Thyroid gland (tissue), 4 donors: Measurements from ENCODE around the gene MRPL17. TPM values are rescaled to one million over a fixed set of nuclear protein-coding genes. Genes with fewer than 3 reads are reported as not detected.
A peak's percentile ranks its signal among the peaks of the same experiment; 100 is the strongest.

Experiments
- DNase-seq, 2 donors: peaks; one replicate each; pipeline ENCODE4 v3.0.0-alpha.2; 2019
- H3K27ac ChIP-seq, 3 donors: fragments of 200-600 bp; sonication (generic); 1 replicate in 2 of 3; 2 replicates in 1 of 3; pipeline ENCODE4 v1.5.1; 2016 to 2019; ENCODE audit warnings: mild to moderate bottlenecking in 1 of 3, moderate library complexity in 1 of 3
- H3K27me3 ChIP-seq: fragments of 200-600 bp; sonication (generic); one replicate; pipeline ENCODE4 v1.5.1; 2019
- H3K36me3 ChIP-seq, 2 donors: fragments of 200-600 bp; sonication (generic); one replicate each; pipeline ENCODE4 v1.5.1; 2016 to 2019
- H3K4me1 ChIP-seq, 2 donors: fragments of 200-600 bp; sonication (generic); one replicate each; pipeline ENCODE4 v1.5.1; 2017 to 2019
- H3K4me3 ChIP-seq, 3 donors: fragments of 200-600 bp; sonication (generic); replicated peaks in 1 of 3; 1 replicate in 2 of 3; 2 replicates in 1 of 3; pipeline ENCODE4 v1.5.1; 2016; ENCODE audit warnings: mild to moderate bottlenecking in 1 of 3
- H3K9me3 ChIP-seq: fragments of 200-600 bp; sonication (generic); one replicate; pipeline ENCODE4 v1.5.1; 2017
- CTCF ChIP-seq, 6 experiments: fragments of 200-600 bp in 3 of 6; fragments of 450-650 bp in 3 of 6; sonication (generic) in 3 of 6; IDR thresholded peaks; one replicate each; pipeline ENCODE4 v1.5.1; 2016 to 2019; ENCODE audit warnings: antibody characterized with exemption in 6 of 6, mild to moderate bottlenecking in 2 of 6, inconsistent platforms in 1 of 6, moderate library complexity in 1 of 6
- POLR2A ChIP-seq, 2 donors: fragments of 450-650 bp; IDR thresholded peaks; one replicate each; pipeline ENCODE4 v1.6.1; 2017; ENCODE audit warnings: antibody characterized with exemption in 2 of 2, mild to moderate bottlenecking in 2 of 2, moderate library complexity in 1 of 2
- WGBS, 2 donors: methylation state at CpG; one replicate each; pipeline ENCODE4 v1.1.5; 2017; 5-methylcytosine and 5-hydroxymethylcytosine counted together
- intact Hi-C: fragments of 100-400 bp; cut with DNase I; formaldehyde crosslinking; loops from one replicate; pipeline ENCODE4 v1.15.1; 2023
- total RNA-seq, 4 donors: library from RNA; depleted of rRNA; stranded (reverse); fragments of >200 nt; gene quantifications; one replicate each; pipeline ENCODE4 v1.2.3, GENCODE V29; 2016

The MRPL17 gene
- total RNA-seq, 4 donors from 2014 or later: 37.8 to 579 (median 144) TPM

GRCh38 chr11:6632116-6633073 is 50.7 kb downstream of the MRPL17 start:
- Histone ChIP-seq H3K4me1 (peaks cover under 1 to 30% of the 10 kb centered on the region in 2 donors), H3K4me3 (no peak overlapping the region), H3K36me3 (no peaks in the 10 kb centered on the region), H3K27me3 (no peaks in the 10 kb centered on the region), H3K9me3 (no peaks in the 10 kb centered on the region), H3K27ac (no peak overlapping the region)
- 94 to 96% methylated on average over 17 to 24 of the region's 29 CpGs for WGBS, 2 donors
- no peak for DNase-seq
- no peak for TF ChIP-seq POLR2A (IDR thresholded peaks at IDR 0.05)
- TF ChIP-seq CTCF (IDR thresholded peaks at IDR 0.05): no peak
- intact Hi-C loops: no loop called here

- 85 to 90% methylated on average over 11 of the region's 11 CpGs for WGBS, 2 donors
- Histone ChIP-seq H3K36me3 (no peaks in the 10 kb centered on the region), H3K4me1 (peaks cover 0 to 22% of the 10 kb centered on the region in 2 donors), H3K4me3 (no peak overlapping the region), H3K27ac (no peak overlapping the region), H3K9me3 (no peaks in the 10 kb centered on the region), H3K27me3 (no peaks in the 10 kb centered on the region)
- no peak for DNase-seq
- intact Hi-C loops: no loop called here
- no peak for TF ChIP-seq POLR2A (IDR thresholded peaks at IDR 0.05)
Observed at GRCh38 chr11:6631361-6631890, 51.7 kb downstream of the MRPL17 start.

- Histone ChIP-seq H3K4me1 (peaks cover 0 to 16% of the 10 kb centered on the region in 2 donors), H3K27ac (no peak overlapping the region), H3K36me3 (peaks cover 0 to under 1% of the 10 kb centered on the region in 2 donors), H3K4me3 (peak overlapping the region in 1 of 3 donors; percentile 24), H3K9me3 (no peaks in the 10 kb centered on the region), H3K27me3 (no peaks in the 10 kb centered on the region)
- no peak for TF ChIP-seq CTCF (IDR thresholded peaks at IDR 0.05)
- TF ChIP-seq POLR2A (IDR thresholded peaks at IDR 0.05): no peak
- 60 to 73% methylated on average over 18 to 22 of the region's 28 CpGs for WGBS, 2 donors
- intact Hi-C loops: no loop called here
- DNase-seq: peak in 1 of 2 donors; percentile 33
Observed at GRCh38 chr11:6630632-6631291, 52.4 kb downstream of the MRPL17 start.

Other genes with a start within 250 kb of the MRPL17 start
- under 1 TPM in 2 of 4 donors, not detected in 2; 0.33 to 0.67 TPM for gene HPX, start 242.4 kb downstream of the MRPL17 start, total RNA-seq
- 10 to 100 TPM; 11.0 to 20.8 (median 14.6) TPM for gene TRIM3, start 209.4 kb downstream of the MRPL17 start, total RNA-seq
- gene ARFIP2, start 202.0 kb downstream of the MRPL17 start, total RNA-seq: 100 to 1,000 TPM in 2 of 4 donors, 10 to 100 TPM in 2; 86.7 to 124 (median 96.2) TPM
- 10 to 100 TPM; 42.1 to 72.0 (median 56.3) TPM for gene TIMM10B, start 201.8 kb downstream of the MRPL17 start, total RNA-seq
- gene DNHD1, start 186.1 kb downstream of the MRPL17 start, total RNA-seq: 10 to 100 TPM; 10.9 to 21.8 (median 14.9) TPM
- 10 to 100 TPM; 12.9 to 36.7 (median 18.8) TPM for gene RRP8, start 79.7 kb downstream of the MRPL17 start, total RNA-seq
- gene ILK, start 79.6 kb downstream of the MRPL17 start, total RNA-seq: 100 to 1,000 TPM; 101 to 144 (median 121) TPM
- 100 to 1,000 TPM in 3 of 4 donors, 10 to 100 TPM in 1; 96.6 to 113 (median 108) TPM for gene TAF10, start 71.1 kb downstream of the MRPL17 start, total RNA-seq
- 10 to 100 TPM; 51.3 to 97.3 (median 69.1) TPM for gene TPP1, start 63.9 kb downstream of the MRPL17 start, total RNA-seq
- gene DCHS1, start 27.5 kb downstream of the MRPL17 start, total RNA-seq: 10 to 100 TPM in 1 of 4 donors, 1 to 10 TPM in 3; 5.6 to 14.4 (median 9.6) TPM
- gene OR2AG2, start 88.6 kb upstream of the MRPL17 start, total RNA-seq: under 1 TPM; 0.11 to 0.92 (median 0.34) TPM
- not detected for gene OR2AG1, start 99.7 kb upstream of the MRPL17 start, total RNA-seq
- under 1 TPM; 0.27 to 0.92 (median 0.67) TPM for gene OR6A2, start 116.3 kb upstream of the MRPL17 start, total RNA-seq
- gene OR10A5, start 162.3 kb upstream of the MRPL17 start, total RNA-seq: not detected
- not detected for gene OR10A2, start 179.7 kb upstream of the MRPL17 start, total RNA-seq
- gene OR10A4, start 193.3 kb upstream of the MRPL17 start, total RNA-seq: not detected
- 1 to 10 TPM in 1 of 4 donors, under 1 TPM in 1, not detected in 2; 0.54 to 1.2 TPM for gene OR2D2, start 209.2 kb upstream of the MRPL17 start, total RNA-seq
- gene OR2D3, start 237.7 kb upstream of the MRPL17 start, total RNA-seq: not detected
- 1 to 10 TPM; 1.7 to 3.5 (median 2.1) TPM for gene ZNF215, start 243.1 kb upstream of the MRPL17 start, total RNA-seq